Natural killer cell (primary cell): ENCODE data around the gene LAMB1. TPM values are rescaled to one million over a fixed set of nuclear protein-coding genes. Genes with fewer than 3 reads are reported as not detected.

Source experiments
- ATAC-seq, 3 donors: fragments of 150-1000 bp in 2 of 3; fragments of 200-7000 bp in 1 of 3; cut with Tn5 transposase; 1 replicate in 1 of 3; 2 replicates in 2 of 3; pipeline ENCODE4 v1.10.0; 2021; ENCODE audit warnings: mild to moderate bottlenecking in 2 of 3, moderate library complexity in 2 of 3
- DNase-seq, 2 donors: peaks; one replicate each; pipeline versions ENCODE4 v3.0.0 to v3.0.0-alpha.2; 2013 to 2021; ENCODE audit warnings: mixed read lengths in 1 of 2
- H3K27ac ChIP-seq: one replicate; pipeline ENCODE4 v1.5.1; 2013; ENCODE audit warnings: mild to moderate bottlenecking, low read length
- H3K27me3 ChIP-seq: one replicate; pipeline ENCODE4 v1.6.1; 2013; ENCODE audit warnings: low read length; ENCODE audit not compliant: control insufficient read depth, insufficient read depth
- H3K36me3 ChIP-seq: one replicate; pipeline ENCODE4 v1.6.1; 2013; ENCODE audit warnings: low read length; ENCODE audit not compliant: control insufficient read depth, insufficient read depth
- H3K4me1 ChIP-seq: one replicate; pipeline ENCODE4 v1.6.1; 2013; ENCODE audit warnings: low read length; ENCODE audit not compliant: control insufficient read depth, insufficient read depth
- H3K4me3 ChIP-seq: one replicate; pipeline ENCODE4 v1.5.1; 2013; ENCODE audit warnings: low read length
- H3K9me3 ChIP-seq: one replicate; pipeline ENCODE4 v1.6.1; 2013; ENCODE audit warnings: low read length; ENCODE audit not compliant: control insufficient read depth, insufficient read depth
- H3K27ac Mint-ChIP-seq, 2 donors: one replicate each; pipeline ENCODE4 v1.8.0; 2022; ENCODE audit warnings: mild to moderate bottlenecking in 2 of 2, mixed read lengths in 2 of 2, moderate library complexity in 1 of 2
- H3K27me3 Mint-ChIP-seq, 2 donors: one replicate each; pipeline ENCODE4 v1.8.0; 2022; ENCODE audit warnings: low read depth in 2 of 2, mixed read lengths in 2 of 2
- H3K36me3 Mint-ChIP-seq: one replicate; pipeline ENCODE4 v1.8.0; 2022; ENCODE audit warnings: mixed read lengths
- H3K4me1 Mint-ChIP-seq, 2 donors: one replicate each; pipeline ENCODE4 v1.8.0; 2022; ENCODE audit warnings: mixed read lengths in 2 of 2
- H3K4me3 Mint-ChIP-seq: one replicate; pipeline ENCODE4 v1.8.0; 2022; ENCODE audit warnings: mild to moderate bottlenecking, moderate library complexity, mixed read lengths
- H3K9me3 Mint-ChIP-seq, 2 donors: one replicate each; pipeline ENCODE4 v1.8.0; 2022; ENCODE audit warnings: mixed read lengths in 2 of 2
- WGBS: methylation state at CpG from one replicate; pipeline ENCODE4 v1.1.7; 2013; ENCODE audit warnings: missing lambda C conversion rate; ENCODE audit not compliant: insufficient coverage; 5-methylcytosine and 5-hydroxymethylcytosine counted together
- intact Hi-C: fragments of 100-400 bp; cut with micrococcal nuclease; formaldehyde crosslinking; loops from one replicate; pipeline ENCODE4 v1.14.2; 2022
- total RNA-seq, 4 donors: library from RNA; stranded (reverse); fragments of 120-200 nt in 1 of 4; gene quantifications; one replicate each; pipeline versions ENCODE4 v1.2.3 to v1.2.4, GENCODE V29; 2013 to 2022
- TF ChIP-seq, protein P1 (sequence below): fragments of 200-600 bp; IDR thresholded peaks from one replicate; pipeline ENCODE4 v1.8.0; 2022; ENCODE audit warnings: antibody characterized with exemption

The LAMB1 gene
- total RNA-seq, 3 donors from 2014 or later (not counting 1 experiment from before 2014, with no cell fraction given): not detected

DNA sequence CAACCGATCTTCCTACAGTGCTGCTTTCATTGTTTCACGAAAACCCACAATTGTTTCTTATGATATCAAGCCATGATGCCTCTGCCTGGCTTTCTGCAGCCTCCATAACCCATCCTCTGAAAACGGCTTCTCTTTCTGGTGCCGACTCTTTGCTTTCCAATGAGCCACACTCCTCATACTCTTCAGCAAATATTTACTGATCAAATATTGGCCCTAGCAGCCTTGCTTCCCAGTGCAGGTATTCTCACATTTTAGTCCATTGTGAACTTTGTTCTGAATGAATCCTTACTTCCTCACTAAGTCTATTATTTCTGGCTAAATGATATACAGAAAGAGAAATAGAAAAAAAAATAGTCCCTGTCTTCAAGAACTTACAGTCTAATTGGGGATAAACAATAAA lies 35.5 kb downstream of the LAMB1 start:
- Mint-ChIP-seq H3K27ac (no peak overlapping the region), H3K27me3 (peaks cover 2 to 5% of the 10 kb centered on the region in 2 donors), H3K36me3 (no peaks in the 10 kb centered on the region), H3K4me3 (no peak overlapping the region), H3K4me1 (no peaks in the 10 kb centered on the region), H3K9me3 (no peaks in the 10 kb centered on the region)
- Histone ChIP-seq H3K27me3 (no peaks in the 10 kb centered on the region), H3K27ac (no peak overlapping the region), H3K4me3 (no peak overlapping the region), H3K9me3 (no peaks in the 10 kb centered on the region), H3K4me1 (no peaks in the 10 kb centered on the region), H3K36me3 (no peaks in the 10 kb centered on the region)
- ATAC-seq (no peak), DNase-seq (no peak)
- TF ChIP-seq, protein P1, sequence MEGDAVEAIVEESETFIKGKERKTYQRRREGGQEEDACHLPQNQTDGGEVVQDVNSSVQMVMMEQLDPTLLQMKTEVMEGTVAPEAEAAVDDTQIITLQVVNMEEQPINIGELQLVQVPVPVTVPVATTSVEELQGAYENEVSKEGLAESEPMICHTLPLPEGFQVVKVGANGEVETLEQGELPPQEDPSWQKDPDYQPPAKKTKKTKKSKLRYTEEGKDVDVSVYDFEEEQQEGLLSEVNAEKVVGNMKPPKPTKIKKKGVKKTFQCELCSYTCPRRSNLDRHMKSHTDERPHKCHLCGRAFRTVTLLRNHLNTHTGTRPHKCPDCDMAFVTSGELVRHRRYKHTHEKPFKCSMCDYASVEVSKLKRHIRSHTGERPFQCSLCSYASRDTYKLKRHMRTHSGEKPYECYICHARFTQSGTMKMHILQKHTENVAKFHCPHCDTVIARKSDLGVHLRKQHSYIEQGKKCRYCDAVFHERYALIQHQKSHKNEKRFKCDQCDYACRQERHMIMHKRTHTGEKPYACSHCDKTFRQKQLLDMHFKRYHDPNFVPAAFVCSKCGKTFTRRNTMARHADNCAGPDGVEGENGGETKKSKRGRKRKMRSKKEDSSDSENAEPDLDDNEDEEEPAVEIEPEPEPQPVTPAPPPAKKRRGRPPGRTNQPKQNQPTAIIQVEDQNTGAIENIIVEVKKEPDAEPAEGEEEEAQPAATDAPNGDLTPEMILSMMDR: no peak
- intact Hi-C loops: no loop called here
- WGBS: 82% methylated on average over 4 of the region's 4 CpGs

DNA sequence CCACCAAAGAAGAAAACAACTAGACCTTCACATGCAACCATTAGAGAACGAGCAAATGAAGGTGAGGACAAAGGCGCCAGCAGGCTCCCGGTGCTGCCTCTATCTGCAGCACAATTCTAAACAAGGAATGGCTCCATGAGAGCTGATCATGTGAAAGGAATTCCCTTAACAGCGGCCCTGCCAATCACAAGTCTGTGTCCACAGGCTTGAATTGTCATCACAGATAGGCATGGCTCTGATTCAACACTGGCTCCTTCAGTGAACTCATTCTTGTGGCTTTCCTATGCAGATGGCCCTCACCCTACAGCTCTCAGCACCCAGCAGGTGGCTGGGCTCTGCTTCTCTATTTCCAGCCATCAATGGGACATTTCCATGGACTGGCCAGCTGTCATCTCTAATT lies 36.2 kb downstream of the LAMB1 start:
- TF ChIP-seq, protein P1: no peak
- intact Hi-C loops: no loop called here
- Histone ChIP-seq H3K27ac (no peak overlapping the region), H3K4me1 (no peaks in the 10 kb centered on the region), H3K36me3 (no peaks in the 10 kb centered on the region), H3K27me3 (no peaks in the 10 kb centered on the region), H3K9me3 (no peaks in the 10 kb centered on the region), H3K4me3 (no peak overlapping the region)
- Mint-ChIP-seq H3K27ac (no peak overlapping the region), H3K4me1 (no peaks in the 10 kb centered on the region), H3K27me3 (peaks cover 2 to 5% of the 10 kb centered on the region in 2 donors), H3K4me3 (no peak overlapping the region), H3K9me3 (no peaks in the 10 kb centered on the region), H3K36me3 (no peaks in the 10 kb centered on the region)
- DNase-seq (no peak), ATAC-seq (no peak)
- WGBS: 89% methylated on average over 4 of the region's 4 CpGs

DNA sequence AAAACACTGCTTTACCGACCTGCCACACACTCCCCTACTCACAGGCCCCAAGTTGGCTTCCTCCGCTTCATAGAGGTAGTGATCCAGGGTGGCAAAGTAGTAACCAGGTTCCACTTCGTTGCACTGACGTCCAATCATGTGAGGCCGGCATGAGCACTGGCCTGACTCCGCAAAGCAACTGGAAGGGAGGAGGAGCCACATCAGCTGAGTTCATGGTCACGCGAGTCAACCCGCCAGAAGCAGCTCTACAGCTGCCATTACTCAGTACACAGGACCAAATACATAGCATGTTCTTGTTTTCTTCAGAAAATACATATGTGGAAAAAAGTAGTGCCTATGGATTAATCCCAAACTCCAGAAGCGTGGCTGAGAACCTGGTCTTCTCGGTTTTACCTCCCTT lies 38.5 kb downstream of the LAMB1 start:
- Mint-ChIP-seq H3K4me1 (no peaks in the 10 kb centered on the region), H3K36me3 (no peaks in the 10 kb centered on the region), H3K4me3 (no peak overlapping the region), H3K9me3 (no peaks in the 10 kb centered on the region), H3K27me3 (peaks cover under 1 to 5% of the 10 kb centered on the region in 2 donors), H3K27ac (no peak overlapping the region)
- Histone ChIP-seq H3K9me3 (no peaks in the 10 kb centered on the region), H3K27ac (no peak overlapping the region), H3K4me1 (no peaks in the 10 kb centered on the region), H3K36me3 (no peaks in the 10 kb centered on the region), H3K27me3 (no peaks in the 10 kb centered on the region), H3K4me3 (no peak overlapping the region)
- intact Hi-C loops: no loop called here
- ATAC-seq (no peak), DNase-seq (no peak)
- WGBS: 89% methylated on average over 9 of the region's 11 CpGs
- TF ChIP-seq, protein P1: no peak

GRCh38 chr7:107962817-107963216 lies 40.1 kb downstream of the LAMB1 start:
- H3K4me3 ChIP-seq: no peak overlapping the region
- 97% methylated on average over 7 of the region's 9 CpGs for WGBS
- TF ChIP-seq, protein P1: no peak
- Mint-ChIP-seq H3K4me3 (no peak overlapping the region), H3K27ac (no peak overlapping the region), H3K4me1 (no peaks in the 10 kb centered on the region), H3K36me3 (no peaks in the 10 kb centered on the region), H3K27me3 (peaks cover 8 to 10% of the 10 kb centered on the region in 2 donors), H3K9me3 (no peaks in the 10 kb centered on the region)
- ATAC-seq (no peak), DNase-seq (no peak)
- intact Hi-C loops: no loop called here
- no peaks in the 10 kb centered on the region for H3K9me3 ChIP-seq
- H3K27ac ChIP-seq: no peak overlapping the region
- H3K27me3 ChIP-seq: no peaks in the 10 kb centered on the region
- no peaks in the 10 kb centered on the region for H3K4me1 ChIP-seq
- H3K36me3 ChIP-seq: no peaks in the 10 kb centered on the region
